WI38 (cell line): ENCODE data around the gene PHIP.
"Not testable (repeated sequence)": the region's sequence is repeated elsewhere in the genome, so short reads cannot be mapped to it uniquely, and the experiment has no call there.

ENCODE experiments used
- H3K4me3 ChIP-seq: 2 replicates; pipeline ENCODE4 v1.5.1; 2011; ENCODE audit warnings: low read depth, mild to moderate bottlenecking, control low read depth, low read length
- CTCF ChIP-seq: IDR thresholded peaks from 2 replicates; pipeline ENCODE4 v1.5.1; 2012; ENCODE audit warnings: low read depth, mild to moderate bottlenecking, control low read depth, low read length

PHIP gene

GRCh38 chr6:78916411-78916810, 161.6 kb downstream of the PHIP start:
- H3K4me3 ChIP-seq, result no peak overlapping the region
- no peak for TF ChIP-seq CTCF

- H3K4me3 ChIP-seq, result no peak overlapping the region
- TF ChIP-seq CTCF, result no peak
These were observed 166.7 kb downstream of the PHIP start for GRCh38 chr6:78911218-78911940.

- H3K4me3 ChIP-seq, result peak overlapping the region; percentile 59
- no peak for TF ChIP-seq CTCF
These were observed 167.4 kb downstream of the PHIP start for GRCh38 chr6:78910591-78911171.

GRCh38 chr6:78910010-78910409, 168.0 kb downstream of the PHIP start:
- no peak overlapping the region; the same call in 1 of the 2 replicates for H3K4me3 ChIP-seq

GRCh38 chr6:78909391-78909790, 168.7 kb downstream of the PHIP start:
- H3K4me3 ChIP-seq, result no peak overlapping the region
- no peak for TF ChIP-seq CTCF

More at GRCh38 chr6:78910010-78910409, 168.0 kb downstream of the PHIP start:
- TF ChIP-seq CTCF, result no peak

- no peak overlapping the region for H3K4me3 ChIP-seq
- TF ChIP-seq CTCF, result no peak
These were observed 169.4 kb downstream of the PHIP start for GRCh38 chr6:78908621-78909020.

GRCh38 chr6:78896227-78896626, 181.8 kb downstream of the PHIP start:
- H3K4me3 ChIP-seq, result no peak overlapping the region
- TF ChIP-seq CTCF, result no peak

- not testable (repeated sequence) for H3K4me3 ChIP-seq
These were observed 188.2 kb downstream of the PHIP start for GRCh38 chr6:78889901-78890300.
